ENCODE data around the gene DNAJC15. TPM values are rescaled to one million over a fixed set of nuclear protein-coding genes. Genes with fewer than 3 reads are reported as not detected.

Gene DNAJC15
- polyA plus RNA-seq, 1 donor (not counting 4 experiments of a cell fraction or from before 2014, with no cell fraction given): 38.5 TPM

DNA sequence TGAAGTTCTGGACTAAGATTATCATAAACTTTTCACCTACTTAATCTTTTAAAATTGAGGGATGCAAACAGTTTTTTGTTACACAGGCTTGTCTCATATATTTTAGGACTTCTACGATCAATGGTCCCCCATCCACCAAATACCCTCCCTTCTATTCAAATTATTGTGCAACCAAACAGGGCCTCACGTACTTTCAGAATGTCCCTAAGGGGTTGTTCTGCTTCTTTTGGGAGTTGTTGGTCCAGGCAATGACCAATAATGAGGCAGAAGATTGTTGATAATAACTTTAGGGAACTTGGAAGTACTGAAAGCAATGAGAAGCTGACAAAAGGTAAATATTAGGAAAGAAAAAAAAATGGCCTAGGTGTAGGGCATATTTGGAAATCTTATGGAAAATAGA, 2.9 kb downstream of the DNAJC15 start:
- no peak overlapping the region for H3K4me2 ChIP-seq (ENCODE audit: control insufficient read depth, extremely low read depth, insufficient read depth, low read depth, low read length)
- H3K4me3 ChIP-seq (ENCODE audit: control insufficient read depth in 2 of 3, extremely low read depth in 1 of 3, insufficient read depth in 2 of 3, low read depth in 1 of 3, low read length in 3 of 3): no peak overlapping the region
- H3K9me3 ChIP-seq (ENCODE audit: control insufficient read depth, low read depth, low read length): no peaks in the 10 kb centered on the region
- H4K20me1 ChIP-seq (ENCODE audit: control insufficient read depth, extremely low read depth, insufficient read depth, low read length): no peaks in the 10 kb centered on the region
- peaks cover 11% of the 10 kb centered on the region for H3K4me1 ChIP-seq (ENCODE audit: control insufficient read depth, extremely low read depth, insufficient read depth, low read length)
- DNase-seq (ENCODE audit: low read depth, low spot score) (no peak), FAIRE-seq (no peak)
- peaks cover 0 to 3% of the 10 kb centered on the region in 2 experiments for H3K36me3 ChIP-seq (ENCODE audit: control insufficient read depth in 2 of 2, extremely low read depth in 1 of 2, insufficient read depth in 2 of 2, low read length in 2 of 2)
- no peak for TF ChIP-seq EZH2 (IDR thresholded peaks at IDR 0.05; ENCODE audit: low read length)
- TF ChIP-seq, protein P1, sequence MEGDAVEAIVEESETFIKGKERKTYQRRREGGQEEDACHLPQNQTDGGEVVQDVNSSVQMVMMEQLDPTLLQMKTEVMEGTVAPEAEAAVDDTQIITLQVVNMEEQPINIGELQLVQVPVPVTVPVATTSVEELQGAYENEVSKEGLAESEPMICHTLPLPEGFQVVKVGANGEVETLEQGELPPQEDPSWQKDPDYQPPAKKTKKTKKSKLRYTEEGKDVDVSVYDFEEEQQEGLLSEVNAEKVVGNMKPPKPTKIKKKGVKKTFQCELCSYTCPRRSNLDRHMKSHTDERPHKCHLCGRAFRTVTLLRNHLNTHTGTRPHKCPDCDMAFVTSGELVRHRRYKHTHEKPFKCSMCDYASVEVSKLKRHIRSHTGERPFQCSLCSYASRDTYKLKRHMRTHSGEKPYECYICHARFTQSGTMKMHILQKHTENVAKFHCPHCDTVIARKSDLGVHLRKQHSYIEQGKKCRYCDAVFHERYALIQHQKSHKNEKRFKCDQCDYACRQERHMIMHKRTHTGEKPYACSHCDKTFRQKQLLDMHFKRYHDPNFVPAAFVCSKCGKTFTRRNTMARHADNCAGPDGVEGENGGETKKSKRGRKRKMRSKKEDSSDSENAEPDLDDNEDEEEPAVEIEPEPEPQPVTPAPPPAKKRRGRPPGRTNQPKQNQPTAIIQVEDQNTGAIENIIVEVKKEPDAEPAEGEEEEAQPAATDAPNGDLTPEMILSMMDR (optimal IDR thresholded peaks at IDR 0.05 in 1 of 3, IDR thresholded peaks at IDR 0.05 in 1 of 3, conservative IDR thresholded peaks at IDR 0.05 in 1 of 3; ENCODE audit: extremely low read depth in 1 of 3, insufficient read depth in 2 of 3, low read length in 3 of 3): no peak
- H3K27ac ChIP-seq (ENCODE audit: control insufficient read depth, insufficient read depth, low read length): no peak overlapping the region
- H3K9me1 ChIP-seq (ENCODE audit: control insufficient read depth, extremely low read depth, insufficient read depth, low read length): no peaks in the 10 kb centered on the region
- dilution Hi-C loops (cut with MboI; ENCODE audit: extremely low pct_ligation_motif_present, low sequenced_read_pairs): no loop called here
- no peak overlapping the region for H3K9ac ChIP-seq (ENCODE audit: control insufficient read depth, extremely low read depth, insufficient read depth, low read length)
- H2AFZ ChIP-seq (ENCODE audit: control insufficient read depth, low read length): no peak overlapping the region
- peaks cover 59% of the 10 kb centered on the region for H3K79me2 ChIP-seq (ENCODE audit: control insufficient read depth, insufficient read depth, low read length)
- no peaks in the 10 kb centered on the region for H3K27me3 ChIP-seq (ENCODE audit: control insufficient read depth, extremely low read depth, insufficient read depth, low read length)

DNA sequence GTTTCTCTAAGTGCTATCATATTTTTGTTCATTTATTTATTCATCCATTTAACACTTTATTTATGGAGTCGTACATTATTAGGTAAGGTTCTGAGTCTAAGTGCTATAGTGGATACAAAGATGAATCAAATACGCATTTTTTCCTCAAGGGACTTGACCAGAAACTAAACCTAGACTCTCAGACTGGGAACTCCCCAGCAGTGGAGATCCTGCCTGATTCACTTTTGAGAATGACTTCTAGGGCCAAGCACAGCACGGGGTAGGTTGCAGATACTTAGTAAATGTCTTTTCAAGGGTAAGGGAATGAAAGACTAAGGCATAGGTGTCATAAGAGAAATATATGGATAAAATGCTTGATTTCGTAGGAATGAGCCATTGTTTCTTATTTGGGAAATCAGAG, 7.2 kb downstream of the DNAJC15 start:
- H3K9me3 ChIP-seq (ENCODE audit: control insufficient read depth, low read depth, low read length): no peaks in the 10 kb centered on the region
- no peaks in the 10 kb centered on the region for H3K9me1 ChIP-seq (ENCODE audit: control insufficient read depth, extremely low read depth, insufficient read depth, low read length)
- DNase-seq (ENCODE audit: low read depth, low spot score) (no peak), FAIRE-seq (no peak)
- H3K4me2 ChIP-seq (ENCODE audit: control insufficient read depth, extremely low read depth, insufficient read depth, low read depth, low read length): no peak overlapping the region
- peaks cover 3 to 6% of the 10 kb centered on the region in 2 experiments for H3K36me3 ChIP-seq (ENCODE audit: control insufficient read depth in 2 of 2, extremely low read depth in 1 of 2, insufficient read depth in 2 of 2, low read length in 2 of 2)
- dilution Hi-C loops (cut with MboI; ENCODE audit: extremely low pct_ligation_motif_present, low sequenced_read_pairs): no loop called here
- no peak overlapping the region for H2AFZ ChIP-seq (ENCODE audit: control insufficient read depth, low read length)
- TF ChIP-seq EZH2 (IDR thresholded peaks at IDR 0.05; ENCODE audit: low read length): no peak
- TF ChIP-seq, protein P1 (optimal IDR thresholded peaks at IDR 0.05 in 1 of 3, IDR thresholded peaks at IDR 0.05 in 1 of 3, conservative IDR thresholded peaks at IDR 0.05 in 1 of 3; ENCODE audit: extremely low read depth in 1 of 3, insufficient read depth in 2 of 3, low read length in 3 of 3): no peak
- H3K4me3 ChIP-seq (ENCODE audit: control insufficient read depth in 2 of 3, extremely low read depth in 1 of 3, insufficient read depth in 2 of 3, low read depth in 1 of 3, low read length in 3 of 3): no peak overlapping the region
- peaks cover 71% of the 10 kb centered on the region for H3K79me2 ChIP-seq (ENCODE audit: control insufficient read depth, insufficient read depth, low read length)
- H3K27ac ChIP-seq (ENCODE audit: control insufficient read depth, insufficient read depth, low read length): no peak overlapping the region
- H3K27me3 ChIP-seq (ENCODE audit: control insufficient read depth, extremely low read depth, insufficient read depth, low read length): no peaks in the 10 kb centered on the region
- no peaks in the 10 kb centered on the region for H4K20me1 ChIP-seq (ENCODE audit: control insufficient read depth, extremely low read depth, insufficient read depth, low read length)
- no peak overlapping the region for H3K9ac ChIP-seq (ENCODE audit: control insufficient read depth, extremely low read depth, insufficient read depth, low read length)
- H3K4me1 ChIP-seq (ENCODE audit: control insufficient read depth, extremely low read depth, insufficient read depth, low read length): no peaks in the 10 kb centered on the region

All from keratinocyte (primary cell).